ENCODE measurements around the gene SIGLEC7.
A peak's percentile ranks its signal among the peaks of the same experiment; 100 is the strongest.

The SIGLEC7 gene

GRCh38 chr19:51142119-51142518 lies at the start of gene SIGLEC7:
SIGLEC7 (plus strand) TSS chr19:51142301; CDS start chr19:51142370, 69 bp downstream.
- DNase-seq (ENCODE audit: low read depth in 2 of 2, low spot score in 1 of 2), result no peak

GRCh38 chr19:51093101-51093500 lies 49.0 kb upstream of the SIGLEC7 start:
- no peak for DNase-seq (ENCODE audit: low read depth in 2 of 2, low spot score in 1 of 2)

GRCh38 chr19:51093510-51094345 lies 48.4 kb upstream of the SIGLEC7 start:
- DNase-seq (ENCODE audit: low read depth in 2 of 2, low spot score in 1 of 2), result no peak

- no peak for DNase-seq (ENCODE audit: low read depth in 2 of 2, low spot score in 1 of 2)
Observed at GRCh38 chr19:51094696-51095279, 47.3 kb upstream of the SIGLEC7 start.

- no peak for DNase-seq (ENCODE audit: low read depth in 2 of 2, low spot score in 1 of 2)
Observed at GRCh38 chr19:51096473-51097165, 45.5 kb upstream of the SIGLEC7 start.

- DNase-seq (ENCODE audit: low read depth in 2 of 2, low spot score in 1 of 2), result peak; percentile 50 to 55
Observed at GRCh38 chr19:51097166-51097738, 44.8 kb upstream of the SIGLEC7 start.

GRCh38 chr19:51097796-51098195 lies 44.3 kb upstream of the SIGLEC7 start:
- no peak for DNase-seq (ENCODE audit: low read depth in 2 of 2, low spot score in 1 of 2)

GRCh38 chr19:51098365-51099046 lies 43.6 kb upstream of the SIGLEC7 start:
- DNase-seq (ENCODE audit: low read depth in 2 of 2, low spot score in 1 of 2), result no peak

- no peak for DNase-seq (ENCODE audit: low read depth in 2 of 2, low spot score in 1 of 2)
Observed at GRCh38 chr19:51099047-51099382, 43.1 kb upstream of the SIGLEC7 start.

GRCh38 chr19:51100601-51101000 lies 41.5 kb upstream of the SIGLEC7 start:
- no peak for DNase-seq (ENCODE audit: low read depth in 2 of 2, low spot score in 1 of 2)

GRCh38 chr19:51101171-51101865 lies 40.8 kb upstream of the SIGLEC7 start:
- no peak for DNase-seq (ENCODE audit: low read depth in 2 of 2, low spot score in 1 of 2)

- DNase-seq (ENCODE audit: low read depth in 2 of 2, low spot score in 1 of 2), result no peak
Observed at GRCh38 chr19:51102991-51103390, 39.1 kb upstream of the SIGLEC7 start.

- DNase-seq (ENCODE audit: low read depth in 2 of 2, low spot score in 1 of 2), result no peak
Observed at GRCh38 chr19:51103926-51104341, 38.2 kb upstream of the SIGLEC7 start.

GRCh38 chr19:51107406-51108065 lies 34.6 kb upstream of the SIGLEC7 start:
- DNase-seq (ENCODE audit: low read depth in 2 of 2, low spot score in 1 of 2), result no peak

- peak; percentile 90 to 97 for DNase-seq (ENCODE audit: low read depth in 2 of 2, low spot score in 1 of 2)
Observed at GRCh38 chr19:51108066-51108804, 33.9 kb upstream of the SIGLEC7 start, which contains the start of gene CTU1. CTU1 (minus strand) TSS chr19:51108409; CDS start chr19:51104569, 3,840 bp downstream.

- no peak for DNase-seq (ENCODE audit: low read depth in 2 of 2, low spot score in 1 of 2)
Observed at GRCh38 chr19:51108805-51109146, 33.3 kb upstream of the SIGLEC7 start.

- no peak for DNase-seq (ENCODE audit: low read depth in 2 of 2, low spot score in 1 of 2)
Observed at GRCh38 chr19:51110666-51110971, 31.5 kb upstream of the SIGLEC7 start.

- DNase-seq (ENCODE audit: low read depth in 2 of 2, low spot score in 1 of 2), result no peak
Observed at GRCh38 chr19:51111606-51112005, 30.5 kb upstream of the SIGLEC7 start.

- no peak for DNase-seq (ENCODE audit: low read depth in 2 of 2, low spot score in 1 of 2)
Observed at GRCh38 chr19:51114087-51114729, 27.9 kb upstream of the SIGLEC7 start.
